ENCODE data around the gene MYH13. TPM values are rescaled to one million over a fixed set of nuclear protein-coding genes. Genes with fewer than 3 reads are reported as not detected.
A peak's percentile ranks its signal among the peaks of the same experiment; 100 is the strongest.

The MYH13 gene
- polyA plus RNA-seq, result under 1 TPM; 0.04 to 0.08 TPM

DNA sequence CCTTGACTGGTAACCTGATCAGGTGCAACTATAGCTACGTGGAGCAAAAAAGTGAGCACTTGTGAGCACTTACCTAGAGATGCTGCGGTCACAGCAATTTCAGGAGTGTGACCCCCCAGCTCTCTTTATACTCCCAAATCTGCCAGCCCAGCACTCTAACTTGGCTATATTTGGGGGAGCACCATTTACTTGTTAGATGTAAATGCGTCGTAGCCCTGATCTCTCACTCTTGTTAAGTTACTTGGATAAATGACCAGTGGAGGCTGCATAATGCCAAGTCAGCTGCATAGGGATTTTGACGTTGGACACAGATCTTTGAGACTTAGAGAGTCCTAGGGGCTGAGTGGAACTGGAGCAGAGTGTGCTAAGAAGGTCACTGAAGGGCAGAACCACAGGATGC, at the start of gene MYH13:
Gene MYH13, minus strand, starts transcription at position 101 of the 400 bp plus-strand sequence. CDS start 8,476 bp downstream, outside the sequence.
- no peak within 1 kb of the TSS for H3K27ac ChIP-seq (ENCODE audit: low read depth in 2 of 2, low read length in 1 of 2)
- H3K9me3 ChIP-seq (ENCODE audit: control insufficient read depth in 2 of 2, insufficient read depth in 1 of 2, low read depth in 1 of 2, low read length in 1 of 2), result no peaks in the 10 kb centered on the region
- H3K27me3 ChIP-seq (ENCODE audit: control insufficient read depth in 1 of 2, insufficient read depth in 2 of 2, low read length in 2 of 2), result no peaks in the 10 kb centered on the region
- 78 to 79% methylated on average over 5 of the region's 5 CpGs for WGBS, 2 donors
- H3K4me1 ChIP-seq (ENCODE audit: control insufficient read depth in 2 of 2, insufficient read depth in 2 of 2, low read length in 1 of 2), result no peaks in the 10 kb centered on the region
- no peak within 1 kb of the TSS for H3K4me3 ChIP-seq (ENCODE audit: low read depth in 1 of 2, low read length in 2 of 2)
- no peaks in the 10 kb centered on the region for H3K36me3 ChIP-seq (ENCODE audit: control insufficient read depth in 2 of 2, insufficient read depth in 2 of 2, low read length in 1 of 2)

DNA sequence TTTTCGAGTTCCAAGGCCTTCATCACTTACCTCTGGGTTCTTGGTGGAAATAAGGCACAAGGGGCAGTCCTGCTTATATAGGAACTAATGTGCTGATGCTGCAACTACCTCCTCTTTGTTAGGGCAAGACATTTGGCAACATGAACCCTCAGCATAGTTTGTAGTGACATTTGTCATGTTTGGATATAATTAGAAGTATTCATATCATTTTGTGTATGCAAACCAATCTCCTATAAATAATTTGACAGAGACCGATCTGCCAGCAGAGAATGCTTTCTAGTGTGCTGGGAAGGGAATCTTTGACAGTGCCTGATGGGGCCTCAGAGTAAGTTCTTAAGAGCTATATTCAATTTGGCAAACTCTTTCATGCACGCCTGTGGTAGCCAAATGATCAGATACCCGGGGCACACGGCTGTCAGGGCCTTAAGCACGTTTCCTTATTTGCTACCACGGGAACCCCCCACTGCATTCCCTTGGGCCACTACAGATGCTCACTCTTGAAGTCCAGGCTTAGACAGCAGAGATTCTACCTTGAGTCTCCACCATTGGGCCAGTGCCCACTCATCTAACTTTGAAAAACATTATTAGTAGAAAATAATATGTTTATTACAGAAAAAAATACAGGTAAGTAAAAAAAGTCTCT, 49.2 kb upstream of the MYH13 start, which contains the start of gene MYH8:
Gene MYH8, minus strand, starts transcription at position 51 of the 643 bp plus-strand sequence. CDS start 1,723 bp downstream, outside the sequence.
- Histone ChIP-seq H3K27ac (ENCODE audit: low read depth in 2 of 2, low read length in 1 of 2) (no peak within 1 kb of the TSS), H3K27me3 (ENCODE audit: control insufficient read depth in 1 of 2, insufficient read depth in 2 of 2, low read length in 2 of 2) (no peaks in the 10 kb centered on the region), H3K9me3 (ENCODE audit: control insufficient read depth in 2 of 2, insufficient read depth in 1 of 2, low read depth in 1 of 2, low read length in 1 of 2) (no peaks in the 10 kb centered on the region), H3K36me3 (ENCODE audit: control insufficient read depth in 2 of 2, insufficient read depth in 2 of 2, low read length in 1 of 2) (no peaks in the 10 kb centered on the region), H3K4me1 (ENCODE audit: control insufficient read depth in 2 of 2, insufficient read depth in 2 of 2, low read length in 1 of 2) (no peaks in the 10 kb centered on the region), H3K4me3 (ENCODE audit: low read depth in 1 of 2, low read length in 2 of 2) (peak within 1 kb of the TSS in 1 of 2 donors; percentile 11)
- 74 to 77% methylated on average over 7 of the region's 7 CpGs for WGBS, 2 donors

- Histone ChIP-seq H3K4me3 (ENCODE audit: low read depth in 1 of 2, low read length in 2 of 2) (no peak overlapping the region), H3K27me3 (ENCODE audit: control insufficient read depth in 1 of 2, insufficient read depth in 2 of 2, low read length in 2 of 2) (no peaks in the 10 kb centered on the region), H3K9me3 (ENCODE audit: control insufficient read depth in 2 of 2, insufficient read depth in 1 of 2, low read depth in 1 of 2, low read length in 1 of 2) (no peaks in the 10 kb centered on the region), H3K4me1 (ENCODE audit: control insufficient read depth in 2 of 2, insufficient read depth in 2 of 2, low read length in 1 of 2) (no peaks in the 10 kb centered on the region), H3K36me3 (ENCODE audit: control insufficient read depth in 2 of 2, insufficient read depth in 2 of 2, low read length in 1 of 2) (no peaks in the 10 kb centered on the region), H3K27ac (ENCODE audit: low read depth in 2 of 2, low read length in 1 of 2) (no peak overlapping the region)
- WGBS, 2 donors, result 56 to 65% methylated on average over 2 of the region's 2 CpGs
Observed at GRCh38 chr17:10421211-10421610, 48.4 kb upstream of the MYH13 start.

DNA sequence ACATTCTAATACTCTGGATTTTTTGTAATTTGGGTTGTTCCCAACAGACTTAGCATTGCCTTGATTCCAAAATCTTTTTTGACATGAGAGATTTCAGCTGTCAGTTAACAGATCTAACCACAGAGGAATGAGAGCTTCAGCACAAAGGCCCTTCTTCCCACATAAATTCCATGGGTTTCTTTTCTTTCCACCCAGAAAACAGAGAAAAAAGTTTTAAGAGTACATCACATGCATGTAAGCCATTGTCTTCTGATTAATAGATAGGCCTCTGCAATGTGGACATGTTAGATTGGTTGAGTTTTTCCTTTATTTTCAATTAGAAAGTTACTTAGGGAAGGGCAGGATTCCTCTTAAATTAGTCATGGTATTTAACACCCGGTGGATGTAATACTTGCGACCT, 48.0 kb upstream of the MYH13 start:
- 53 to 58% methylated on average over 2 of the region's 2 CpGs for WGBS, 2 donors
- Histone ChIP-seq H3K9me3 (ENCODE audit: control insufficient read depth in 2 of 2, insufficient read depth in 1 of 2, low read depth in 1 of 2, low read length in 1 of 2) (no peaks in the 10 kb centered on the region), H3K27me3 (ENCODE audit: control insufficient read depth in 1 of 2, insufficient read depth in 2 of 2, low read length in 2 of 2) (no peaks in the 10 kb centered on the region), H3K4me1 (ENCODE audit: control insufficient read depth in 2 of 2, insufficient read depth in 2 of 2, low read length in 1 of 2) (no peaks in the 10 kb centered on the region), H3K27ac (ENCODE audit: low read depth in 2 of 2, low read length in 1 of 2) (no peak overlapping the region), H3K4me3 (ENCODE audit: low read depth in 1 of 2, low read length in 2 of 2) (peak overlapping the region in 1 of 2 donors; percentile 11), H3K36me3 (ENCODE audit: control insufficient read depth in 2 of 2, insufficient read depth in 2 of 2, low read length in 1 of 2) (no peaks in the 10 kb centered on the region)

DNA sequence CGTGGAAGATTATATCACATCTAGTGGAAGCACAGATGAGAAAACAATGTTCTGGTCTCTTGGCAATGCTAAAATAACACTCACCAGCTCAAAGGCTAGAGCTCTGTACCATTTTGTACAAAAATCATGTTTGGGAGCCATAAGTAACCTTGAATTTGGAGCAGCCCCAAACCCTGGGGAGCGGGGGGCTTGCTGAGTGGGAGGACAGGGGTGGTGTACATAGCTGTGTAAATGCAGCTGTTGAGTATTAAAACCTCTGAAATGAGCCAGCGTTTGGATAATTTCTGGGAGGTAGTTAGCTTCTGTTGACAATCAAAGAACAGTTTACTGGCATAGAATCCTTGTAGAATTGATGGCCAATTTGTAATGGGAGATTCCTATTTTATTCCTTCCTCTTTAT, 44.6 kb upstream of the MYH13 start:
- H3K27ac ChIP-seq (ENCODE audit: low read depth in 2 of 2, low read length in 1 of 2), result no peak overlapping the region
- no peaks in the 10 kb centered on the region for H3K27me3 ChIP-seq (ENCODE audit: control insufficient read depth in 1 of 2, insufficient read depth in 2 of 2, low read length in 2 of 2)
- no peak overlapping the region for H3K4me3 ChIP-seq (ENCODE audit: low read depth in 1 of 2, low read length in 2 of 2)
- H3K36me3 ChIP-seq (ENCODE audit: control insufficient read depth in 2 of 2, insufficient read depth in 2 of 2, low read length in 1 of 2), result no peaks in the 10 kb centered on the region
- WGBS, 2 donors, result 51 to 58% methylated on average over 3 of the region's 3 CpGs
- H3K4me1 ChIP-seq (ENCODE audit: control insufficient read depth in 2 of 2, insufficient read depth in 2 of 2, low read length in 1 of 2), result no peaks in the 10 kb centered on the region
- no peaks in the 10 kb centered on the region for H3K9me3 ChIP-seq (ENCODE audit: control insufficient read depth in 2 of 2, insufficient read depth in 1 of 2, low read depth in 1 of 2, low read length in 1 of 2)

GRCh38 chr17:10415161-10415560, 42.4 kb upstream of the MYH13 start:
- Histone ChIP-seq H3K27me3 (ENCODE audit: control insufficient read depth in 1 of 2, insufficient read depth in 2 of 2, low read length in 2 of 2) (no peaks in the 10 kb centered on the region), H3K36me3 (ENCODE audit: control insufficient read depth in 2 of 2, insufficient read depth in 2 of 2, low read length in 1 of 2) (no peaks in the 10 kb centered on the region), H3K4me1 (ENCODE audit: control insufficient read depth in 2 of 2, insufficient read depth in 2 of 2, low read length in 1 of 2) (no peaks in the 10 kb centered on the region), H3K4me3 (ENCODE audit: low read depth in 1 of 2, low read length in 2 of 2) (no peak overlapping the region), H3K27ac (ENCODE audit: low read depth in 2 of 2, low read length in 1 of 2) (no peak overlapping the region), H3K9me3 (ENCODE audit: control insufficient read depth in 2 of 2, insufficient read depth in 1 of 2, low read depth in 1 of 2, low read length in 1 of 2) (no peaks in the 10 kb centered on the region)
- WGBS, 2 donors, result 79 to 83% methylated on average over 4 of the region's 4 CpGs

DNA sequence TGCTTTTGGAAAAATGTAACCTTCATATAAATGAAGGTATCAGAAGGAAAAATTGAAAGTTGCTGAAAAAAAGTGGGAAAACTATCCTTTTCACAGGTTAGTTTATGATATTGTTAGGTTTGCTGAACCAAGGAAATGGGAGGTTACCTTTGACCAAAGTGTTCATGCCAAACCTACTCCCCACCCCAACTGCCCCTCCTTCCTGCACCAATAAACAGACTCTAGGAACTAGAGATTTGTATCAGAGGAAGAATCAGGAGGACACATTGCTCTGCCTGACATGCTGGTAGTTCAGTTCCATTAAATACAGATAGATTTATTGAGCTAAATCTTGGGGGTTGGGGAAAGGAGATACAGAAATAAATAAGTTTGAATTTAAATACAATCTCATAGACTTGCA, 30.8 kb upstream of the MYH13 start:
- no peak overlapping the region for H3K4me3 ChIP-seq (ENCODE audit: low read depth in 1 of 2, low read length in 2 of 2)
- H3K9me3 ChIP-seq (ENCODE audit: control insufficient read depth in 2 of 2, insufficient read depth in 1 of 2, low read depth in 1 of 2, low read length in 1 of 2), result no peaks in the 10 kb centered on the region
- H3K27ac ChIP-seq (ENCODE audit: low read depth in 2 of 2, low read length in 1 of 2), result no peak overlapping the region
- no peaks in the 10 kb centered on the region for H3K36me3 ChIP-seq (ENCODE audit: control insufficient read depth in 2 of 2, insufficient read depth in 2 of 2, low read length in 1 of 2)
- no peaks in the 10 kb centered on the region for H3K4me1 ChIP-seq (ENCODE audit: control insufficient read depth in 2 of 2, insufficient read depth in 2 of 2, low read length in 1 of 2)
- no peaks in the 10 kb centered on the region for H3K27me3 ChIP-seq (ENCODE audit: control insufficient read depth in 1 of 2, insufficient read depth in 2 of 2, low read length in 2 of 2)

DNA sequence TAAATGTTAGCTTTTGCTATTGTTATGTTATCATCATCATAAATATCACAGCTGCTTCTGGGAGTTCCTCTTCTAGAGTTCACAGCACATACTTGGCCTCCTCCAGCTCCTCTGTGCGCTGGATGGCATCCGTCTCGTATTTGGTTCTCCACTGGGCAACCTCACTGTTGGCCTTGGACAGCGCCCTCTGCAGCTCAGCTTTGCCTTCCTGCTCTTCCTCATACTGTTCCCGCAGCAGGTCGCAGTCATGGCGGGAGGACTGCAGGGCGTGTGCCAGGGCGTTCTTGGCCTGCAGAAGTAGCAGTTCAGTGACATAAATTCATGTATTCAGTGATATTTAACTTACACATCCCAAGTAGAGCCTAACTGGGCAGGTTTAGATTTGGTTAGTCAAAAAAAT, 25.5 kb upstream of the MYH13 start:
- no peaks in the 10 kb centered on the region for H3K27me3 ChIP-seq (ENCODE audit: control insufficient read depth in 1 of 2, insufficient read depth in 2 of 2, low read length in 2 of 2)
- 84 to 86% methylated on average over 9 of the region's 9 CpGs for whole genome bisulfite sequencing, 2 donors
- no peak overlapping the region for H3K4me3 ChIP-seq (ENCODE audit: low read depth in 1 of 2, low read length in 2 of 2)
- no peaks in the 10 kb centered on the region for H3K9me3 ChIP-seq (ENCODE audit: control insufficient read depth in 2 of 2, insufficient read depth in 1 of 2, low read depth in 1 of 2, low read length in 1 of 2)
- H3K27ac ChIP-seq (ENCODE audit: low read depth in 2 of 2, low read length in 1 of 2), result no peak overlapping the region
- H3K36me3 ChIP-seq (ENCODE audit: control insufficient read depth in 2 of 2, insufficient read depth in 2 of 2, low read length in 1 of 2), result no peaks in the 10 kb centered on the region
- H3K4me1 ChIP-seq (ENCODE audit: control insufficient read depth in 2 of 2, insufficient read depth in 2 of 2, low read length in 1 of 2), result no peaks in the 10 kb centered on the region

DNA sequence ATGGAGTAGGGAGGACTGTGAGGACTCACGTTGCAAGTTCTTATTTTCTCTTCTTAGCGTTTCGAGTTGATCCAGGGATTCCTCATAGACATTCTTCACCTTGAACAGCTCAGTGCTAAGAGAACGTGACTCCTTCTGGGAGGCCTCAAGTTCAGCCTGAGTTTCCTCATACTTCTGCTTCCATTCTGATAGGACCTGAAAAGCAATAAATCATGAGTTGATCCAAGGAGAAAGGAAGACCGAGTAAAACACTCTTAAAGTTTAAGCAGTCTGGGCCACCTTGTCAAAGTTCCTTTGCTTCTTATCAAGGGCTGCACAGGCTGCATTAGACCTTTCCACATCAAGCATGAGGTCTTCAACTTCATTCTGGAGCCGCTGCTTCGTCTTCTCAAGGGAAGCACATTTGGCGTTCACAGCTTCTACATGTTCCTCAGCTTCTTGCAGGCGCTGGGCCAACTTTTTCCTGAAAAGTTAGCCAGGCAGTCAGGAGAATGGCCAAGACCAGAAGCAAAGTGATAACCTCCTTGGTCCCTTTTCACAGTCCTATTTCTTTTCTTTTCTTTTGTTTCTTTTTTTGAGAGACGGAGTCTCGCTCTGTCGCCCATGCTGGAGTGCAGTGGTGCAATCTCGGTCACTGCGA, 23.8 kb upstream of the MYH13 start:
- WGBS, 2 donors, result 74 to 77% methylated on average over 14 of the region's 14 CpGs
- H3K4me1 ChIP-seq (ENCODE audit: control insufficient read depth in 2 of 2, insufficient read depth in 2 of 2, low read length in 1 of 2), result no peaks in the 10 kb centered on the region

More for the DNA sequence above, 23.8 kb upstream of the MYH13 start:
- Histone ChIP-seq H3K27ac (ENCODE audit: low read depth in 2 of 2, low read length in 1 of 2) (no peak overlapping the region), H3K4me3 (ENCODE audit: low read depth in 1 of 2, low read length in 2 of 2) (no peak overlapping the region), H3K27me3 (ENCODE audit: control insufficient read depth in 1 of 2, insufficient read depth in 2 of 2, low read length in 2 of 2) (no peaks in the 10 kb centered on the region), H3K36me3 (ENCODE audit: control insufficient read depth in 2 of 2, insufficient read depth in 2 of 2, low read length in 1 of 2) (no peaks in the 10 kb centered on the region), H3K9me3 (ENCODE audit: control insufficient read depth in 2 of 2, insufficient read depth in 1 of 2, low read depth in 1 of 2, low read length in 1 of 2) (no peaks in the 10 kb centered on the region)
